ENCODE results near the gene SLC12A5. TPM values are rescaled to one million over a fixed set of nuclear protein-coding genes. Genes with fewer than 3 reads are reported as not detected.

The SLC12A5 gene
- total RNA-seq, 2 experiments from 2014 or later: 3.8 to 11.0 TPM

GRCh38 chr20:46065006-46065405, 36.0 kb downstream of the SLC12A5 start:
- Histone ChIP-seq H3K4me3 (ENCODE audit: low read depth, low read length, poor library complexity, severe bottlenecking) (no peak overlapping the region), H3K9me2 (ENCODE audit: insufficient read depth, low read length) (no peaks in the 10 kb centered on the region), H3K4me1 (ENCODE audit: insufficient read depth, low read length, poor library complexity, severe bottlenecking) (peaks cover 20% of the 10 kb centered on the region), H4K20me1 (ENCODE audit: insufficient read depth, low read length) (no peaks in the 10 kb centered on the region; the same call in 1 of the 2 replicates), H3K4me2 (ENCODE audit: low read length) (no peak overlapping the region), H2AFZ (ENCODE audit: low read length) (no peak overlapping the region), H3K27ac (ENCODE audit: low read depth, low read length, poor library complexity, severe bottlenecking) (no peak overlapping the region), H3K79me2 (ENCODE audit: insufficient read depth, low read depth, low read length) (no peaks in the 10 kb centered on the region), H3K9me3 (ENCODE audit: low read length) (no peaks in the 10 kb centered on the region), H3K36me3 (ENCODE audit: insufficient read depth, low read length) (peaks cover 98% of the 10 kb centered on the region)
- TF ChIP-seq CTCF (conservative IDR thresholded peaks at IDR 0.05; ENCODE audit: low read length) (no peak), EZH2phosphoT487 (IDR thresholded peaks at IDR 0.05; ENCODE audit: borderline replicate concordance, low read depth, low read length) (no peak)
- ChIA-PET POLR2A (no interaction called here), CTCF (ENCODE audit: unreplicated experiment) (no interaction called here)
- no TSS peak for BruUV-seq (replicated peaks)
- intact Hi-C loops (cut with micrococcal nuclease; ENCODE audit: unreplicated experiment): no loop called here
- no peak for DNase-seq (ENCODE audit: low spot score)

- POLR2A ChIA-PET: no interaction called here
- no peaks in the 10 kb centered on the region; the same call in 1 of the 2 replicates for H4K20me1 ChIP-seq (ENCODE audit: insufficient read depth, low read length)
Measured at GRCh38 chr20:46065691-46066090, 36.7 kb downstream of the SLC12A5 start.

More at GRCh38 chr20:46065691-46066090, 36.7 kb downstream of the SLC12A5 start:
- Histone ChIP-seq H3K4me1 (ENCODE audit: insufficient read depth, low read length, poor library complexity, severe bottlenecking) (peaks cover 14% of the 10 kb centered on the region), H3K4me2 (ENCODE audit: low read length) (no peak overlapping the region), H3K9me3 (ENCODE audit: low read length) (no peaks in the 10 kb centered on the region), H3K4me3 (ENCODE audit: low read depth, low read length, poor library complexity, severe bottlenecking) (no peak overlapping the region), H3K36me3 (ENCODE audit: insufficient read depth, low read length) (peaks cover 98% of the 10 kb centered on the region), H3K79me2 (ENCODE audit: insufficient read depth, low read depth, low read length) (no peaks in the 10 kb centered on the region), H3K27ac (ENCODE audit: low read depth, low read length, poor library complexity, severe bottlenecking) (no peak overlapping the region), H3K9me2 (ENCODE audit: insufficient read depth, low read length) (no peaks in the 10 kb centered on the region), H2AFZ (ENCODE audit: low read length) (no peak overlapping the region)
- intact Hi-C loops (cut with micrococcal nuclease; ENCODE audit: unreplicated experiment): no loop called here
- TF ChIP-seq CTCF (conservative IDR thresholded peaks at IDR 0.05; ENCODE audit: low read length): no peak
- BruUV-seq (replicated peaks): no TSS peak
- DNase-seq (ENCODE audit: low spot score): no peak
- CTCF ChIA-PET (ENCODE audit: unreplicated experiment): no interaction called here
